SU-DHL-6 (cell line): Measurements from ENCODE around the gene ZDHHC20.

ENCODE experiments used
- H2AFZ ChIP-seq: fragments of 200-600 bp; sonication (generic); 2 replicates; pipeline ENCODE4 v1.6.1; 2014; ENCODE audit warnings: low read depth, mild to moderate bottlenecking, moderate library complexity, mixed read lengths, antibody characterized with exemption, low read length; ENCODE audit not compliant: severe bottlenecking
- H3F3A ChIP-seq: fragments of 200-600 bp; shearing (Covaris generic); 2 replicates; pipeline ENCODE4 v1.6.0; 2016; ENCODE audit warnings: antibody characterized with exemption, mild to moderate bottlenecking; ENCODE audit not compliant: insufficient read depth
- H3K27ac ChIP-seq: fragments of 200-600 bp; sonication (generic); 2 replicates; pipeline ENCODE4 v1.5.1; 2016; ENCODE audit warnings: low read depth, mild to moderate bottlenecking, low read length, moderate library complexity, mixed read lengths
- H3K27me3 ChIP-seq: fragments of 200-600 bp; sonication (generic), shearing (Covaris generic); 2 replicates; pipeline ENCODE4 v1.6.0; 2014; ENCODE audit warnings: mild to moderate bottlenecking, low read length
- H3K36me3 ChIP-seq: fragments of 200-600 bp; sonication (generic); 2 replicates; pipeline ENCODE4 v1.6.1; 2014; ENCODE audit warnings: mild to moderate bottlenecking, low read length, mixed read lengths
- H3K4me2 ChIP-seq: fragments of 300-600, 200-600 bp; shearing (Covaris generic), sonication (generic); 2 replicates; pipeline ENCODE4 v1.6.0; 2014; ENCODE audit warnings: low read length, low read depth, mild to moderate bottlenecking; ENCODE audit not compliant: poor library complexity, severe bottlenecking
- H3K4me3 ChIP-seq: fragments of 200-600 bp; sonication (generic); 2 replicates; pipeline ENCODE4 v1.5.1; 2014; ENCODE audit warnings: antibody characterized with exemption, low read length, mild to moderate bottlenecking, mixed read lengths; ENCODE audit not compliant: insufficient read depth, poor library complexity, severe bottlenecking
- H3K79me2 ChIP-seq: fragments of 200-600 bp; sonication (generic); 2 replicates; pipeline ENCODE4 v1.6.1; 2014; ENCODE audit warnings: mild to moderate bottlenecking, low read length, moderate library complexity; ENCODE audit not compliant: insufficient read depth
- H3K9ac ChIP-seq: fragments of 200-600 bp; sonication (generic); 2 replicates; pipeline ENCODE4 v1.7.0; 2014; ENCODE audit warnings: mild to moderate bottlenecking, low read length
- H3K9me2 ChIP-seq: fragments of 200-600 bp; sonication (generic); replicated peaks from 2 replicates; pipeline ENCODE4 v1.6.1; 2014; ENCODE audit warnings: low read length; ENCODE audit not compliant: insufficient read depth
- H3K9me3 ChIP-seq: fragments of 200-600 bp; sonication (generic); 2 replicates; pipeline ENCODE4 v1.6.1; 2014; ENCODE audit warnings: low read length, mixed read lengths; ENCODE audit not compliant: insufficient read depth
- H4K20me1 ChIP-seq: fragments of 200-600 bp; sonication (generic); 2 replicates; pipeline ENCODE4 v1.6.1; 2014; ENCODE audit warnings: low read depth, mild to moderate bottlenecking, antibody characterized with exemption, low read length, moderate library complexity, mixed read lengths
- CTCF ChIP-seq: fragments of 200-600 bp; sonication (generic); IDR thresholded peaks from one replicate; pipeline ENCODE4 v1.5.1; 2017; ENCODE audit warnings: antibody characterized with exemption, mild to moderate bottlenecking, low read length, moderate library complexity; ENCODE audit not compliant: insufficient read depth, poor library complexity, severe bottlenecking
- EZH2phosphoT487 ChIP-seq: fragments of 200-600 bp; sonication (generic), shearing (Covaris generic); conservative IDR thresholded peaks from 2 replicates; pipeline ENCODE4 v1.6.1; 2018; ENCODE audit warnings: mild to moderate bottlenecking, antibody characterized with exemption, low read length, moderate library complexity, mixed read lengths

The ZDHHC20 gene

GRCh38 chr13:21461131-21461530 lies 2.0 kb upstream of the ZDHHC20 start:
- H3K36me3 ChIP-seq, result no peaks in the 10 kb centered on the region
- no peak for TF ChIP-seq EZH2phosphoT487
- no peak for TF ChIP-seq CTCF
- H3F3A ChIP-seq, result 0 out of 2 replicates have a peak, but pooled peaks cover 4% of the 10 kb centered on the region
- H3K27me3 ChIP-seq, result no peaks in the 10 kb centered on the region
- H2AFZ ChIP-seq, result no peak overlapping the region
- no peak overlapping the region for H3K27ac ChIP-seq
- no peaks in the 10 kb centered on the region for H3K9me3 ChIP-seq
- peaks cover 19% of the 10 kb centered on the region for H4K20me1 ChIP-seq
- H3K9ac ChIP-seq, result no peak overlapping the region
- no peaks in the 10 kb centered on the region for H3K9me2 ChIP-seq
- H3K4me3 ChIP-seq, result no peak overlapping the region
- no peak overlapping the region for H3K4me2 ChIP-seq
- peaks cover 29% of the 10 kb centered on the region for H3K79me2 ChIP-seq

GRCh38 chr13:21458451-21458812 lies 671 bp downstream of the ZDHHC20 start:
- no peak for TF ChIP-seq CTCF
- no peak for TF ChIP-seq EZH2phosphoT487
- Histone ChIP-seq H3K9ac (peak overlapping the region; percentile 88), H3F3A (0 out of 2 replicates have a peak, but pooled peaks cover 4% of the 10 kb centered on the region), H3K27ac (peak overlapping the region; percentile 75), H3K9me2 (no peaks in the 10 kb centered on the region), H2AFZ (peak overlapping the region; percentile 73), H4K20me1 (peaks cover 19% of the 10 kb centered on the region), H3K4me3 (peak overlapping the region; percentile 98), H3K9me3 (no peaks in the 10 kb centered on the region), H3K79me2 (peaks cover 56% of the 10 kb centered on the region), H3K27me3 (no peaks in the 10 kb centered on the region), H3K36me3 (no peaks in the 10 kb centered on the region; the same call in 1 of the 2 replicates), H3K4me2 (peak overlapping the region; percentile 96)

GRCh38 chr13:21453387-21454081 lies 5.6 kb downstream of the ZDHHC20 start:
- Histone ChIP-seq H3K79me2 (peaks cover 94% of the 10 kb centered on the region), H4K20me1 (peaks cover 35% of the 10 kb centered on the region), H3K36me3 (no peaks in the 10 kb centered on the region; the same call in 1 of the 2 replicates)

More at GRCh38 chr13:21453387-21454081, 5.6 kb downstream of the ZDHHC20 start:
- H3K27ac ChIP-seq, result no peak overlapping the region
- H3K4me2 ChIP-seq, result no peak overlapping the region
- H3K9me3 ChIP-seq, result no peaks in the 10 kb centered on the region
- H3K9ac ChIP-seq, result no peak overlapping the region
- H3F3A ChIP-seq, result 0 out of 2 replicates have a peak, but pooled peaks cover 10% of the 10 kb centered on the region
- H3K4me3 ChIP-seq, result no peak overlapping the region
- H2AFZ ChIP-seq, result no peak overlapping the region
- no peak for TF ChIP-seq EZH2phosphoT487
- no peak for TF ChIP-seq CTCF
- no peaks in the 10 kb centered on the region for H3K27me3 ChIP-seq
- H3K9me2 ChIP-seq, result no peaks in the 10 kb centered on the region
